Stimulated activated naive CD8-positive, alpha-beta T cell treated with anti-CD3 and anti-CD28 coated beads, Interleukin-15, Interleukin-2, amounts not matched to agents 100 U/mL and 50 U/mL, for 24 hours (primary cell): ENCODE results near the gene TSC2.
A peak's percentile ranks its signal among the peaks of the same experiment; 100 is the strongest.
"Not testable (repeated sequence)": the region's sequence is repeated elsewhere in the genome, so short reads cannot be mapped to it uniquely, and the experiment has no call there.

ENCODE experiments used
- ATAC-seq: fragments of 150-1000 bp; cut with Tn5 transposase; one replicate; pipeline ENCODE4 v1.10.0; 2021
- DNase-seq: peaks from one replicate; pipeline ENCODE4 v3.0.0; 2021

The TSC2 gene

GRCh38 chr16:2106211-2106610 is 58.4 kb downstream of the TSC2 start:
- DNase-seq, ATAC-seq: not testable (repeated sequence)

DNA sequence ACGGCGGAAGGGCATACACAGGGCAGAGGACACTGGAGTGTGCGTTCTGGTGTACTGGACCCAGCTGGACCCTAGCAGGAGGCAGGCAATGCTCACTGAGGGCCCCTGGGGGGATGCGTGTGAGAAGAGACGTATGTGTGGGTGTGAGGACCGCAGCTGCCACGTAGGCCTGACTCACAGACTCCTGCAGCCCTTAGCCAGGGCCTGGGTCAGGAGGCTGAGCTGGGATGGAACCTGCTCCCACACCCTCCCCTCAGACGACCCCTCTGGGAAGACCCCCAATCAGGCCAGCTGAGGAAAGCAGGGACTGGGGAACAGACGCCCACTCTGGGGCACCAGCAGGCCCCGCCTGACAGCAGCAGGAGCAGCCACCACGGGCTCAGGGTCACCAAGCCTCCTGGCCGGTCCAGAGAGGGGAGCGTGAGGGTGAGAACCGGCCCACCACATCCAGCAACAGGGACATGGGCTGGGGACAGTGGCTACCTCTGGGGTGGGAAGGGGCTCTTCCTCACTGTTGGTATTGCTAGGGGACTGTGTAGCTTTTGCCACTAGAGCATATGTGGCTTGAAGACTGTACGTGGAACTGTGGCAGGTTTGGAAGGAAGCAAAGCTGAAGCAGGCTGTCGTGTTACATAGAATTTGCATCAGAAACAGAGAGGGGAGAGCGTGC is 59.5 kb downstream of the TSC2 start:
- DNase-seq, ATAC-seq: not testable (repeated sequence)

GRCh38 chr16:2107791-2108125 is 60.0 kb downstream of the TSC2 start:
- not testable (repeated sequence) for DNase-seq, ATAC-seq

DNA sequence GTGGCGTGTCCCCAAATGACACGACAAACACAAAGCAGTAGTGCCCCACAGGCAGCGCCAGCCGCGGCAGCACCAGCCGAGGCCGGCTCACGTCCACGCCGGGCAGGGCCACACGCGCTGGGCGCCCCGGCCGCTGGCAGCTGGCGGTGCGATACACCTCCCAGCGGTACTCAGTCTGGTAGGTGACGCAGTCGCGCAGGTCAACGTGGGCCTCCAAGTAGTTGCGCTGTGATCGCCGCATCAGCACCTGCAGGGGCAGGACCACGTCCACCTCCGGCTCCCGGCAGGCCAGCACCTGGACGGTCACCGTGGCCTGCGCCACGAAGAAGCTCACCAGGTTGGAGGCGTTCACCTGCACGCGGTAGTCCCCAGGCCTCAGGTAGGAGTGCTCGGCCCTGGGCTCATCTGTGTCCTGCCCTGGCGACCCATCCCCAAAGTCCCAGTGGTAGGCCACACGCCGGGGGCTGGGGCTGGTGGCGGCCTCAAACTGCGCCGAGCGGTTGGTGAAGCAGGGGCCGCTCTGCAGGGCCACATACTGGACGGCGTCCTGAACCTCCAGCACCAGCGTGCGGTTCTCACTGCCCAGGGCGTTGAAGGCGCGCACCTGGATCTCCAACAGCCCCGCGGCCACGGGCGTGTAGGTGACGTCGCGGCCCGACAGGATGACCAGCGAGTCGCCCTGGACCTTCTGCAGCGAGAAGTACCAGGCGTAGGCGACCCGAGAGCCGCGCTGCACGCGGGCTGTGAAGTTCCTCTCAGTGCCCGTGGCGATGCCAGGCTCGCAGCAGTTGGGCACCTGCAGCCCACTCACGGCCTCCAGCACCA is 60.9 kb downstream of the TSC2 start:
- ATAC-seq, DNase-seq: not testable (repeated sequence)

DNA sequence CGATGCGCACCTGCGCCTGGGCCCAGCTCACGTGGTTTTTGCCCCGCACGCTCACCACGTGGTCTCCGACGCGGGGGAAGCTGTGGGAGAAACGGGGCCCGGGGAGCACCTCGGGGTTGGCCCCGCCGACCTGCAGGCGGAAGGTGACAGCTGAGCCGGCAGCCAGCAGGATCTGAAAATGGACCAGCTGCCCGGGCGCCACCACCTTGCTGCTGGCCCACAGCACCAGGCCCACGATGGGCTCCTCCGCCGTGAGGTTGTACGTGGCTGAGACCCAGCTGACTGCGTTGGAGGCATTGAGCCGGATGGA is 61.4 kb downstream of the TSC2 start:
- not testable (repeated sequence) for DNase-seq, ATAC-seq

DNA sequence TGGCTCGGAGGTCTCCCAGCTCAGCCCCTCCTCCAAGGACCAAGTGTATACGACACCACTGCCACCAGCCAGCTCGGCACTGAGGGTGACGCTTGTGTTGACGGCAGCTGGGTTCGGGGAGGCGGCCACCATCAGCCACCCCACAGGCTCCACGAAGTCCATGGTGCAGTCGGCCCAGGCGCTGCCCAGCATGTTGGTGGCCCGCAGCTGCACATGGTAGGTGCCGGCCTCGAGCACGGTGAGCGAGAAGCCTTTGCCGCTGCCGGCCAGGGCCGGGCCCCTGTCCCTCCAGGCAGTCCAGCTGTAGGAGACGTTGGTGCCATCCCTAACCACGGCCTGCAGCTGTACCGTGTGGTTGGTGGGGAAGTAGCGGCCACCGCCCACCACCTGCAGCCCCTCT is 62.1 kb downstream of the TSC2 start:
- DNase-seq, result not testable (repeated sequence)

GRCh38 chr16:2110332-2111008 is 62.7 kb downstream of the TSC2 start:
- ATAC-seq, DNase-seq: not testable (repeated sequence)

More for the DNA sequence above, 62.1 kb downstream of the TSC2 start:
- not testable (repeated sequence) for ATAC-seq

DNA sequence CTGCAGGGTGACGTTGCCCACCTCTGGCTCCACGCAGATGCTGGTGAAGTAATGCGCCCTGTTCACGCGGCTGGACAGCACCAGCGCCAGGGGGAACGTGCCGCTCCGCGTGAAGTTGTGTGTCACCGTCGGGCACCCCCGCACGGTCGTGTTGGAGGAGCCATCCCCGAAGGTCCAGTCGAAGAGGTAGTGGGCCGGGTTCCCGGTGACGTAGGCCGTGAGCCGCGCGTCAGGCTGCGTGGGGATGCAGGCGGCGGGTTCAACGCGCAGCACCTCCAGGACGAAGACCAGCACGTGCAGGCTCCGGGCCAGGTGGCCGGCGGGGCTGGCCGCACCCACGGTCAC is 63.2 kb downstream of the TSC2 start:
- ATAC-seq, DNase-seq: not testable (repeated sequence)

- not testable (repeated sequence) for ATAC-seq, DNase-seq
Observed at GRCh38 chr16:2111412-2112335, 63.9 kb downstream of the TSC2 start.

- DNase-seq, ATAC-seq: not testable (repeated sequence)
Observed at GRCh38 chr16:2112539-2113106, 64.8 kb downstream of the TSC2 start.

DNA sequence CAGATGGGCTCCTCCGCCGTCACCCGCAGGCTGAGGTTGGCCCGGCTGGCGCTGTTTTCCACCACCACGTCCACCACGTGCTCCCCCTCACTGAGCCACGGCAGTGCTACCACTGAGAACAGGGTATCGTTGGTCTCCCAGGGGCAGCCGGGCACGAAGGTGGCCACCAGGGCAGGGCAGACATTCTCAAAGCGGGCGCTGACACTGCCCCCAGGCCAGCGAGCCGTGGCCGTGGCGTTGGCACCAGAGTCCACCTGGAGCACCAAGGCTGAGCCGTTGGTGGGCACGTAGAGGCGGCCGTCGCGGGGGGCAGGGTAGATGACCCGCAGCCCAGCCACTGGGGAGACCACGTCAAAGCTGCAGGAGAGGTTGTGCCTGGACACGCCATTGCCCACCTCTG is 66.4 kb downstream of the TSC2 start:
- not testable (repeated sequence) for DNase-seq, ATAC-seq

DNA sequence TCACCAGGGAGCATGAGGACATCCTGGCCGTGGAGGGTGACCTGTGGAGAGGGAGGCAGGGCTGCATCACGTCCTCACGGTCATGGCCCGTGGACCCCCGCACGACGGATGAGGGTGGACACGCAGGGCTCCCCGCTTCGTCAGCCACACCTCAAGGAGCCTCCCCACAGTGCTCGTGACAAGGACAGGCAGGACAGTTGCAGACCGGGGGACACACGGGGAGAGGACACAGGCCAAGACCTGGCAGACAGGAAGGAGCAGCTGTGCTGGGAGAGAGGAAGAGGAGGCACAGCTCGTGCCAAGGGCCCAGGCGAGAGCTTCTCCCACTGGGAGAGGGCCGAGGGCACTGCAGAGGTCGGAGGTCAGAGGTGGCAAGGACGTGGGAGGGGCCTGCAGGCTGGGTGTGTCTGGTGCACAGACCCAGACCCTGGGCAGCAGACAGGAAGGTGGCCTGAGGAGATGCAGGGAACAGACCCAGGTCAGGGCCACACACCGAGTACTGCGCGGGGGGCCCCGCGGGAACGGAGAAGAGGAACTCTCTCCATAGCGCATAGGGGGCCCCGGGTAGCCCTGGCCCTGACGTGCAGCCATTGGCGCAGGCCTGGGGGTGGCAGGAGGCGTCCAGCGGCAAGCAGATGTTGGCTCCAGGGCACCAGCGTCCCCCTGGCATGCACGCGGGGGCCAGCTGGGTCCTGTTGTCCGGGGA is 67.3 kb downstream of the TSC2 start:
- DNase-seq, ATAC-seq: not testable (repeated sequence)

GRCh38 chr16:2115591-2115973 is 67.8 kb downstream of the TSC2 start:
- DNase-seq, result no peak
- no peak for ATAC-seq

DNA sequence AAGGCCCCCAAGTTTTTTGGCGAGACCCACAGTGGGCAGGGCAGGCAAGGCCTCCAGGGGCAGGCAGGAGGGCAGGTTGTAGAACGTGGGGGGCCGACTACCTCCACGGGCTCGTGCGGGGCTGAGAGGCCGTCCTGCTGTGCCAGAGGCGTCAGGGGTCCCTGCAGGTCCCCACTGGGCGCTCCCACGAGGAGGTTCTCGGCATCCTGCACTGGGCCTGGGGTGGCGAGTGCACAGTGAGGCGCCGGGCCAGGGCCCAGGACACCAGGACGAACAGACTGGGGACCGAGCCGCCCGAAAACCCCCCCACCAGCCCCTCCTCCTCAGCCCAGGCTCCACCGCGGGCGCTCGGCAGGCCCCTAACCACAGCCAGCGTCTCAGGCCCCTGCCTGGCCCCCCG is 68.6 kb downstream of the TSC2 start:
- DNase-seq, ATAC-seq: not testable (repeated sequence)

DNA sequence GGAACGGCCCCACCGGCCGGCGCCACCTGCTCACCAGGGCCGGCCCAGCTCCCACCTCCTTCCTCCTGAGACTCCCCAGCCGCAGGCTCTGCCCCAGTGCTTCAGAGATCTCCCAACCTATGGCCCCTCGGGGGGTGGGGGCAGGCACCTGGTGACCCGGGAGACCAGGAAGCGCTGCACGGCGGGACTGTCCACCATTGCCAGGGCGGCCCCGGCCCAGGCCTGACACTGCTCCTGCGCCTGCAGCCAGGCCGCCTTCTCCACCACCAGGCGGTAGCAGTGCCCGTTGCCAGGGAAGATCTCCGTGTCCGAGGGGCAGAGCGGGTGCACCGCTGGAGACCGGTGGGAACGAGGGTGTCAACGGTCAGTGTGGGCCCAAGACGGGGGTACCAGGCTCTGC is 69.6 kb downstream of the TSC2 start:
- DNase-seq, ATAC-seq: not testable (repeated sequence)

GRCh38 chr16:2117960-2118722 is 70.4 kb downstream of the TSC2 start:
- not testable (repeated sequence) for DNase-seq, ATAC-seq

- ATAC-seq, result peak; percentile 26
- not testable (repeated sequence) for DNase-seq
Observed at GRCh38 chr16:2121325-2121724, 73.5 kb downstream of the TSC2 start.

GRCh38 chr16:2121853-2122252 is 74.1 kb downstream of the TSC2 start:
- ATAC-seq, result no peak

DNA sequence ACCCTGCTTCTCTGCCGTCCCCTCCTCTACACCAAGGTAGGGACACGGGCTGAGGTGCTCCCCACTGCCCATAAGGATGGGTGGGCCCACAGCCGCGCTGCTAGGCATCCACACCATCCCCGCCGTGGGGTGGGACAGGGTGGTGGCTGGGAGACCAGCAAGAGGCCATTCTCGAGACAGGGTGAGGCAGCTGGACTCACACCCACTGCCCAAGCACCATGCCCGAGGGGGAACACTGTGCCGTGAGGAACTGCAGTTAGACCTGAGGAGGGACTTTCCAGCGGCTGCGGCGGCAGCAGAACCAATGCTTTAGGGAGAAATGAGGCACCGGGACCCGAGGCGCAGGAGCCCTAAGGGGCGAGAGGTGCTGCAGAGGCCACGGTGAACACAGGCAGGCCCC is 74.6 kb downstream of the TSC2 start:
- no peak for ATAC-seq

More at GRCh38 chr16:2121853-2122252, 74.1 kb downstream of the TSC2 start:
- no peak for DNase-seq

More for the DNA sequence above, 74.6 kb downstream of the TSC2 start:
- no peak for DNase-seq
